CD4-positive, alpha-beta T cell (primary cell): Measurements from ENCODE around the gene GSAP. TPM values are rescaled to one million over a fixed set of nuclear protein-coding genes. Genes with fewer than 3 reads are reported as not detected.
A peak's percentile ranks its signal among the peaks of the same experiment; 100 is the strongest.

Source experiments
- ATAC-seq: fragments of 200-7000 bp; cut with Tn5 transposase; one replicate; pipeline ENCODE4 v1.10.0; 2022; ENCODE audit warnings: mild to moderate bottlenecking; ENCODE audit not compliant: poor library complexity
- CTCF ChIA-PET: fragments of 350-600 bp; sonication (Branson Sonifier 250); formaldehyde crosslinking; loops from one replicate; lab custom pipeline; 2021; ENCODE audit warnings: antibody characterized with exemption, inconsistent platforms; lab: Charles Lee
- POLR2A ChIA-PET: fragments of 350-600 bp; sonication (Branson Sonifier 250); formaldehyde crosslinking; loops from one replicate; lab custom pipeline; 2021; ENCODE audit warnings: antibody characterized with exemption, inconsistent platforms; lab: Charles Lee
- DNase-seq, 14 experiments: peaks; one replicate each; pipeline ENCODE4 v3.0.0-alpha.2; 2013 to 2020; ENCODE audit warnings: mixed read lengths in 2 of 14
- H3K27ac ChIP-seq, 2 donors: one replicate each; pipeline versions ENCODE4 v1.5.1 to v1.7.0; 2013; ENCODE audit warnings: low read length in 2 of 2, low read depth in 1 of 2, mild to moderate bottlenecking in 1 of 2
- H3K27me3 ChIP-seq, 2 experiments: 1 replicate in 1 of 2; 2 replicates in 1 of 2; pipeline versions ENCODE4 v1.6.1 to v1.7.0; 2013; ENCODE audit warnings: low read length in 2 of 2, control low read depth in 1 of 2, mild to moderate bottlenecking in 1 of 2, moderate library complexity in 1 of 2; ENCODE audit not compliant: insufficient read depth in 2 of 2, control insufficient read depth in 1 of 2
- H3K36me3 ChIP-seq: one replicate; pipeline ENCODE4 v1.6.1; 2013; ENCODE audit warnings: low read length, control low read depth; ENCODE audit not compliant: insufficient read depth
- H3K4me1 ChIP-seq: one replicate; pipeline ENCODE4 v1.6.1; 2013; ENCODE audit warnings: low read length, control low read depth; ENCODE audit not compliant: insufficient read depth
- H3K4me3 ChIP-seq: one replicate; pipeline ENCODE4 v1.5.1; 2013; ENCODE audit warnings: mild to moderate bottlenecking, low read length, moderate library complexity
- H3K9me3 ChIP-seq, 2 experiments: 1 replicate in 1 of 2; 2 replicates in 1 of 2; pipeline versions ENCODE4 v1.6.1 to v1.7.0; 2013; ENCODE audit warnings: low read length in 2 of 2, mild to moderate bottlenecking in 2 of 2, control low read depth in 1 of 2, moderate library complexity in 1 of 2; ENCODE audit not compliant: control insufficient read depth in 1 of 2, insufficient read depth in 1 of 2
- H3K27ac Mint-ChIP-seq: one replicate; pipeline ENCODE4 v1.8.0; 2020; ENCODE audit warnings: mixed read lengths
- H3K27me3 Mint-ChIP-seq: one replicate; pipeline ENCODE4 v1.8.0; 2021; ENCODE audit warnings: mixed read lengths
- H3K36me3 Mint-ChIP-seq: one replicate; pipeline ENCODE4 v1.8.0; 2021; ENCODE audit warnings: low read depth, mixed read lengths
- H3K4me1 Mint-ChIP-seq: one replicate; pipeline ENCODE4 v1.8.0; 2021; ENCODE audit warnings: low read depth, mixed read lengths
- H3K4me3 Mint-ChIP-seq: one replicate; pipeline ENCODE4 v1.8.0; 2020; ENCODE audit warnings: mild to moderate bottlenecking, mixed read lengths
- H3K9me3 Mint-ChIP-seq: one replicate; pipeline ENCODE4 v1.8.0; 2020; ENCODE audit warnings: mixed read lengths
- intact Hi-C, 2 experiments: fragments of 100-400 bp; cut with DNase I in 1 of 2; cut with micrococcal nuclease in 1 of 2; formaldehyde crosslinking; loops; one replicate each; pipeline versions ENCODE4 v1.15.1 to v1.9.0; 2023 to 2025; cut with DNase I, micrococcal nuclease
- total RNA-seq, 174 experiments: library from RNA in 2 of 174; stranded (reverse) in 2 of 174; gene quantifications; one replicate each; pipeline ENCODE4 v1.2.3 and lab custom pipeline; 2021 to 2026
- TF ChIP-seq, protein P1 (sequence below): fragments of 200-600 bp; IDR thresholded peaks from one replicate; pipeline ENCODE4 v1.8.0; 2022; ENCODE audit warnings: antibody characterized with exemption, mild to moderate bottlenecking

The GSAP gene
- total RNA-seq, 2 experiments from 2014 or later = 19.1 to 19.5 TPM

DNA sequence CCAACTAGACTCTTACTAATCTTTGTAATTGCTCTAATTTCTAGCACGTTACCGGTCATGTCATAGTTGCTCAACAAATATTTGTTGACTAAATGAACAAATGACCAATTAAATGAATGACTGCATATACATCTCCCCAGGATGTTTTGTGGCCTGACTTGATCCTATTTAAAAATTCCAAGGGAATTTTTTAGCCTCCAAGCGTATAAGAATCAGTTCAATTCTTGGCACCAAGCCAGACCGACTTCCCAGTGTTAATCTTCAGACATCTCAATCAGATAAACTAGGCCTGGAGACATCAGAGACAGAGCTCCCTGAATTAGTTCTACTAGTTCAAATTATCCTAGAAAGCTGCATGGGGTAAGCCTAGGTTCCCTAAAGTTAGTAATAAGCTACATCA, 96.0 kb downstream of the GSAP start:
- H3K27me3 ChIP-seq = no peaks in the 10 kb centered on the region
- ChIA-PET CTCF (interaction anchor here (1.4 kb wide), 1 partner anchor 30 kb away, joined by 3 read pairs; no protein-coding TSS in a partner anchor), POLR2A (no interaction called here)
- intact Hi-C loops = no loop called here
- no peaks in the 10 kb centered on the region for H3K27me3 Mint-ChIP-seq
- peaks cover 86% of the 10 kb centered on the region for H3K36me3 Mint-ChIP-seq
- no peak for DNase-seq
- H3K9me3 Mint-ChIP-seq = no peaks in the 10 kb centered on the region
- ATAC-seq = no peak
- no peak overlapping the region for H3K27ac Mint-ChIP-seq
- H3K9me3 ChIP-seq = no peaks in the 10 kb centered on the region
- TF ChIP-seq, protein P1, sequence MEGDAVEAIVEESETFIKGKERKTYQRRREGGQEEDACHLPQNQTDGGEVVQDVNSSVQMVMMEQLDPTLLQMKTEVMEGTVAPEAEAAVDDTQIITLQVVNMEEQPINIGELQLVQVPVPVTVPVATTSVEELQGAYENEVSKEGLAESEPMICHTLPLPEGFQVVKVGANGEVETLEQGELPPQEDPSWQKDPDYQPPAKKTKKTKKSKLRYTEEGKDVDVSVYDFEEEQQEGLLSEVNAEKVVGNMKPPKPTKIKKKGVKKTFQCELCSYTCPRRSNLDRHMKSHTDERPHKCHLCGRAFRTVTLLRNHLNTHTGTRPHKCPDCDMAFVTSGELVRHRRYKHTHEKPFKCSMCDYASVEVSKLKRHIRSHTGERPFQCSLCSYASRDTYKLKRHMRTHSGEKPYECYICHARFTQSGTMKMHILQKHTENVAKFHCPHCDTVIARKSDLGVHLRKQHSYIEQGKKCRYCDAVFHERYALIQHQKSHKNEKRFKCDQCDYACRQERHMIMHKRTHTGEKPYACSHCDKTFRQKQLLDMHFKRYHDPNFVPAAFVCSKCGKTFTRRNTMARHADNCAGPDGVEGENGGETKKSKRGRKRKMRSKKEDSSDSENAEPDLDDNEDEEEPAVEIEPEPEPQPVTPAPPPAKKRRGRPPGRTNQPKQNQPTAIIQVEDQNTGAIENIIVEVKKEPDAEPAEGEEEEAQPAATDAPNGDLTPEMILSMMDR = no peak
- H3K4me1 Mint-ChIP-seq = no peaks in the 10 kb centered on the region
- no peak overlapping the region for H3K4me3 ChIP-seq
- peaks cover 27% of the 10 kb centered on the region for H3K36me3 ChIP-seq
- no peaks in the 10 kb centered on the region for H3K4me1 ChIP-seq
- no peak overlapping the region for H3K27ac ChIP-seq
- H3K4me3 Mint-ChIP-seq = no peak overlapping the region

GRCh38 chr7:77318019-77318418, 98.1 kb downstream of the GSAP start:
- Mint-ChIP-seq H3K9me3 (no peaks in the 10 kb centered on the region), H3K36me3 (peaks cover 88% of the 10 kb centered on the region), H3K27ac (no peak overlapping the region), H3K27me3 (no peaks in the 10 kb centered on the region), H3K4me3 (no peak overlapping the region), H3K4me1 (no peaks in the 10 kb centered on the region)
- POLR2A ChIA-PET = no interaction called here
- peaks cover 38% of the 10 kb centered on the region for H3K36me3 ChIP-seq
- no peak overlapping the region for H3K4me3 ChIP-seq
- DNase-seq (no peak), ATAC-seq (no peak)
- TF ChIP-seq, protein P1 = no peak
- no peaks in the 10 kb centered on the region for H3K27me3 ChIP-seq
- CTCF ChIA-PET = interaction anchor here (0.9 kb wide), 1 partner anchor 14 kb away, joined by 3 read pairs; no protein-coding TSS in a partner anchor
- intact Hi-C loops = no loop called here
- no peaks in the 10 kb centered on the region for H3K4me1 ChIP-seq
- no peak overlapping the region for H3K27ac ChIP-seq
- no peaks in the 10 kb centered on the region for H3K9me3 ChIP-seq

DNA sequence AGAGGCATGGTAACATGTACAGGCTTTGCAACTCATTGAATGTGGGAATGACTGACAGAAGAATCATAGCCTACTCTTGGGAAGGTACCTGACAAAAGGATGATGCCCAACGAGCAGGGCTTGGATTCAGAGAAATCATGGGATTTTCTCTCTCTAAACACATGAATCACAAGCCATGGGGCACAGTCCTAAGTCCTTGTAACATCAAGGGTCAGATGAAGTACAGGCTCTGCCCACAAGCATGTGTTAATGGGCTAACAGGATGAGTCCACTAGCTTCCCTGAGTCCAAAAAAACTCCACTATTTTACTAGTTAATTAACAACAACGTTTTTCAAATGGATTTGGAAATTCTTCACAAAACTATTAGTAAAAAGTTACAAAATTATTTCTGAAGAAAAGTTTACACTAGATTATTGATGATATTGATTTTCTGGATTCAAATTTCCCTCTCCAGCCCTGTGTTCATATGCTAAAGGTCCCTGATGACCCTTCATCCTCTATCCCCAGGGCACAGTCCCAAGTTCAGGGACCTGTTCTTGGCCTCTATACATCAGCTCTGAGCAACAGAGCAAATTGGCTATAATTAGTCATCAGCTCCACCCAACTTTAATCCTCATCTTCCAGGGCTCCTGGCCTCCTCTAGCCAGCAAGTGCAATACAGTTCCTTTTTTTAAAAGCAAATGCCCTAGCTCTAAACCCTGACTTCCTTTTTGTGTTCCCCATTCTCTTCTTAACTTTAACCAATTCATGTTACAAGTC, 99.8 kb downstream of the GSAP start:
- Histone ChIP-seq H3K9me3 (no peaks in the 10 kb centered on the region), H3K4me3 (no peak overlapping the region), H3K4me1 (no peaks in the 10 kb centered on the region), H3K36me3 (peaks cover 43% of the 10 kb centered on the region), H3K27ac (no peak overlapping the region), H3K27me3 (no peaks in the 10 kb centered on the region)
- Mint-ChIP-seq H3K36me3 (peaks cover 90% of the 10 kb centered on the region), H3K27ac (no peak overlapping the region), H3K27me3 (no peaks in the 10 kb centered on the region), H3K4me3 (no peak overlapping the region), H3K9me3 (no peaks in the 10 kb centered on the region), H3K4me1 (no peaks in the 10 kb centered on the region)
- ChIA-PET POLR2A (no interaction called here), CTCF (no interaction called here)
- intact Hi-C loops = no loop called here
- TF ChIP-seq, protein P1 = no peak
- DNase-seq (peak in 2 of 14 experiments; percentile 23 to 43), ATAC-seq (no peak)
